Measurements from ENCODE around the gene CSF3R. TPM values are rescaled to one million over a fixed set of nuclear protein-coding genes. Genes with fewer than 3 reads are reported as not detected.
"Not testable (repeated sequence)": the region's sequence is repeated elsewhere in the genome, so short reads cannot be mapped to it uniquely, and the experiment has no call there.

The CSF3R gene
- total and polyA plus RNA-seq, 2 donors (not counting 1 experiment from before 2014, with no cell fraction given), result 0.30 to 6.3 TPM

DNA sequence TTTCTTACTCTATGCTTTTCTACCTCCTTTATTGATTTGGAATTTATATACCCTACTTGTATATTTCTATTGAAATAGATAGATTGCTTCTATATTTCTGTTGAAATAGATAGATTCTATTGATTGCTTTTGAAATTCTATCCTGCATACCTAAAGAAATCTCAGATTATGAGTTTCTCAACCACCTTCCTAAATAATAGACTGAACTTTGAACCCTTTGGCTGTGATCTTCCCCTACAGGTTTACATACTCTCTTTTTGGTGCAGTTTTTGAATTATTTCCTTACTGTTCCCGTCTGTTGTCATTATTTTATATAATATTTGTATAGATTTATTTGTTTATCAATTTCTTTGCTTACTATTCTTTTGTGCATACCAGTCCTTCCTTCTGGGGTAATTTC is 20.4 kb upstream of the CSF3R start:
- H4K20me1 ChIP-seq (ENCODE audit: control insufficient read depth, insufficient read depth, low read length, poor library complexity, severe bottlenecking), result no peaks in the 10 kb centered on the region
- H3K27ac Mint-ChIP-seq, result no peak overlapping the region
- peaks cover 38% of the 10 kb centered on the region for H3K27me3 Mint-ChIP-seq
- H2AFZ ChIP-seq (ENCODE audit: insufficient read depth, low read depth, low read length, poor library complexity, severe bottlenecking), result no peak overlapping the region
- H3K4me1 Mint-ChIP-seq, result no peaks in the 10 kb centered on the region
- intact Hi-C loops (cut with micrococcal nuclease), result no loop called here
- no peak overlapping the region for H3K4me2 ChIP-seq (replicated peaks; ENCODE audit: low read depth, low read length, poor library complexity, severe bottlenecking)
- H3K4me1 ChIP-seq (ENCODE audit: control insufficient read depth in 2 of 2, insufficient read depth in 2 of 2, low read length in 2 of 2), result no peaks in the 10 kb centered on the region
- CTCF ChIA-PET, result no interaction called here
- H3K79me2 ChIP-seq (ENCODE audit: control insufficient read depth, insufficient read depth, low read length), result no peaks in the 10 kb centered on the region
- TF ChIP-seq, protein P1, sequence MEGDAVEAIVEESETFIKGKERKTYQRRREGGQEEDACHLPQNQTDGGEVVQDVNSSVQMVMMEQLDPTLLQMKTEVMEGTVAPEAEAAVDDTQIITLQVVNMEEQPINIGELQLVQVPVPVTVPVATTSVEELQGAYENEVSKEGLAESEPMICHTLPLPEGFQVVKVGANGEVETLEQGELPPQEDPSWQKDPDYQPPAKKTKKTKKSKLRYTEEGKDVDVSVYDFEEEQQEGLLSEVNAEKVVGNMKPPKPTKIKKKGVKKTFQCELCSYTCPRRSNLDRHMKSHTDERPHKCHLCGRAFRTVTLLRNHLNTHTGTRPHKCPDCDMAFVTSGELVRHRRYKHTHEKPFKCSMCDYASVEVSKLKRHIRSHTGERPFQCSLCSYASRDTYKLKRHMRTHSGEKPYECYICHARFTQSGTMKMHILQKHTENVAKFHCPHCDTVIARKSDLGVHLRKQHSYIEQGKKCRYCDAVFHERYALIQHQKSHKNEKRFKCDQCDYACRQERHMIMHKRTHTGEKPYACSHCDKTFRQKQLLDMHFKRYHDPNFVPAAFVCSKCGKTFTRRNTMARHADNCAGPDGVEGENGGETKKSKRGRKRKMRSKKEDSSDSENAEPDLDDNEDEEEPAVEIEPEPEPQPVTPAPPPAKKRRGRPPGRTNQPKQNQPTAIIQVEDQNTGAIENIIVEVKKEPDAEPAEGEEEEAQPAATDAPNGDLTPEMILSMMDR (IDR thresholded peaks at IDR 0.05), result no peak
- TF ChIP-seq EZH2 (IDR thresholded peaks at IDR 0.05; ENCODE audit: borderline replicate concordance, insufficient read depth, low read depth, low read length, poor library complexity, severe bottlenecking), result no peak
- H3K4me3 ChIP-seq (ENCODE audit: control extremely low read depth in 1 of 5, extremely low read depth in 1 of 5, insufficient read depth in 1 of 5, low read depth in 2 of 5, low read length in 4 of 5), result no peak overlapping the region
- no peak for ATAC-seq (ENCODE audit: low read depth)
- no peaks in the 10 kb centered on the region for H3K9me3 Mint-ChIP-seq (ENCODE audit: insufficient read depth)
- WGBS (ENCODE audit: insufficient coverage), result no CpG with 5 or more reads among the region's 1 CpG
- H3K27me3 ChIP-seq (replicated peaks in 1 of 4; ENCODE audit: control extremely low read depth in 1 of 4, control insufficient read depth in 3 of 4, insufficient read depth in 4 of 4, low read length in 3 of 4), result peaks cover 0 to 13% (median 4%) of the 10 kb centered on the region in 4 experiments
- POLR2A ChIA-PET, result no interaction called here
- H3K9me3 ChIP-seq (ENCODE audit: control extremely low read depth in 1 of 3, control insufficient read depth in 2 of 3, insufficient read depth in 1 of 3, low read length in 2 of 3), result no peaks in the 10 kb centered on the region
- H3K27ac ChIP-seq (ENCODE audit: low read length in 2 of 2), result no peak overlapping the region
- no peaks in the 10 kb centered on the region for H3K36me3 ChIP-seq (replicated peaks in 1 of 2; ENCODE audit: control extremely low read depth in 1 of 2, control insufficient read depth in 1 of 2, extremely low read depth in 1 of 2, insufficient read depth in 2 of 2, low read length in 1 of 2)
- no peak for DNase-seq
- no peak overlapping the region for H3K9ac ChIP-seq (ENCODE audit: low read length)
- no peak overlapping the region for H3K4me3 Mint-ChIP-seq

DNA sequence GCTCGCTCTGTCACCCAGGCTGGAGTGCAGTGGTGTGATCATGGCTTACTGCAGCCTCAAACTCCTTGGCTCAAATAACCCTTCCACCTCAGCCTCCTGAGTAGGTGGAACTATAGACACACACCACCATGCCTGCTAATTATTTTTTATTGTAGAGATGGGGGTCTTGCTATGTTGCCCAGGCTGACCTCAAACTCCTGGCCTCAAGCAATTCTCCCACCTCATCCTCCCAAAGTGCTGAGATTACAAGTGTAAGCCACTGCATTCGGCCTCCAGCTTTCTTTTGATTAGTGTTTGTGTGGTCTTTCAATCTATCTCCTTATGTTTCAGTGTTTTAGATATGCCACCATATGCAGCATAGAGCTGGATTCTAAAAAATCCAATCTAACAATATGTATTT is 19.9 kb upstream of the CSF3R start:
- Mint-ChIP-seq H3K27ac (no peak overlapping the region), H3K4me1 (no peaks in the 10 kb centered on the region), H3K4me3 (no peak overlapping the region), H3K27me3 (peaks cover 34% of the 10 kb centered on the region), H3K9me3 (ENCODE audit: insufficient read depth) (no peaks in the 10 kb centered on the region)
- ChIA-PET CTCF (no interaction called here), POLR2A (no interaction called here)
- no peaks in the 10 kb centered on the region for H3K4me1 ChIP-seq (ENCODE audit: control insufficient read depth in 2 of 2, insufficient read depth in 2 of 2, low read length in 2 of 2)
- H3K79me2 ChIP-seq (ENCODE audit: control insufficient read depth, insufficient read depth, low read length), result no peaks in the 10 kb centered on the region
- H3K9me3 ChIP-seq (ENCODE audit: control extremely low read depth in 1 of 3, control insufficient read depth in 2 of 3, insufficient read depth in 1 of 3, low read length in 2 of 3), result no peaks in the 10 kb centered on the region
- no peaks in the 10 kb centered on the region for H4K20me1 ChIP-seq (ENCODE audit: control insufficient read depth, insufficient read depth, low read length, poor library complexity, severe bottlenecking)
- no peak overlapping the region for H3K4me3 ChIP-seq (ENCODE audit: control extremely low read depth in 1 of 5, extremely low read depth in 1 of 5, insufficient read depth in 1 of 5, low read depth in 2 of 5, low read length in 4 of 5)
- no peak overlapping the region for H2AFZ ChIP-seq (ENCODE audit: insufficient read depth, low read depth, low read length, poor library complexity, severe bottlenecking)
- peaks cover 0 to 13% (median 4%) of the 10 kb centered on the region in 4 experiments for H3K27me3 ChIP-seq (replicated peaks in 1 of 4; ENCODE audit: control extremely low read depth in 1 of 4, control insufficient read depth in 3 of 4, insufficient read depth in 4 of 4, low read length in 3 of 4)
- no peak overlapping the region for H3K9ac ChIP-seq (ENCODE audit: low read length)
- no peak for DNase-seq
- intact Hi-C loops (cut with micrococcal nuclease), result no loop called here
- WGBS (ENCODE audit: insufficient coverage), result no CpG with 5 or more reads among the region's 2 CpGs
- no peak for ATAC-seq (ENCODE audit: low read depth)
- TF ChIP-seq, protein P1 (IDR thresholded peaks at IDR 0.05), result no peak
- TF ChIP-seq EZH2 (IDR thresholded peaks at IDR 0.05; ENCODE audit: borderline replicate concordance, insufficient read depth, low read depth, low read length, poor library complexity, severe bottlenecking), result no peak
- no peak overlapping the region for H3K27ac ChIP-seq (ENCODE audit: low read length in 2 of 2)
- H3K36me3 ChIP-seq (replicated peaks in 1 of 2; ENCODE audit: control extremely low read depth in 1 of 2, control insufficient read depth in 1 of 2, extremely low read depth in 1 of 2, insufficient read depth in 2 of 2, low read length in 1 of 2), result no peaks in the 10 kb centered on the region
- no peak overlapping the region for H3K4me2 ChIP-seq (replicated peaks; ENCODE audit: low read depth, low read length, poor library complexity, severe bottlenecking)

DNA sequence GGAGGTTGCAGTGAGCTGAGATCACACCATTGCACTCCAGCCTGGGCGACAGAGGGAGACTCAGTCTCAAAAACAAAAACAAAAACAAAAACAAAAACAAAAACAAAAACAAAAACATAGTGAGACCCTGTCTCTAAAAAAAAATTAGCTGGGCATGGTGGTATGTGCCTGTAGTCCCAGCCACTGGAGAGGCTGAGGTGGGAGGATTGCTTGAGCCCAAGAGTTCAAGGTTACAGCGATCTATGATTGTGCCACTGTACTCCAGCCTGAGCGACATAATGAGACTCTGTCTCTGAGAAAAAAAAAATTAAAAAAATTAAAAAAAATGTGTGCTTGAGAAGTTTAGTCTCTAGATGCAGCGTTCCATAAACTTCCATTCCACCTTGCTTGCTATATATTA is 19.2 kb upstream of the CSF3R start:
- H3K4me1 ChIP-seq (ENCODE audit: control insufficient read depth in 2 of 2, insufficient read depth in 2 of 2, low read length in 2 of 2); H3K9ac ChIP-seq (ENCODE audit: low read length); intact Hi-C loops (cut with micrococcal nuclease); H3K27ac Mint-ChIP-seq; CTCF ChIA-PET; H3K4me1 Mint-ChIP-seq; H3K9me3 ChIP-seq (ENCODE audit: control extremely low read depth in 1 of 3, control insufficient read depth in 2 of 3, insufficient read depth in 1 of 3, low read length in 2 of 3); H3K4me2 ChIP-seq (replicated peaks; ENCODE audit: low read depth, low read length, poor library complexity, severe bottlenecking); H3K27me3 ChIP-seq (replicated peaks in 1 of 4; ENCODE audit: control extremely low read depth in 1 of 4, control insufficient read depth in 3 of 4, insufficient read depth in 4 of 4, low read length in 3 of 4); H2AFZ ChIP-seq (ENCODE audit: insufficient read depth, low read depth, low read length, poor library complexity, severe bottlenecking); H3K4me3 ChIP-seq (ENCODE audit: control extremely low read depth in 1 of 5, extremely low read depth in 1 of 5, insufficient read depth in 1 of 5, low read depth in 2 of 5, low read length in 4 of 5); H3K4me3 Mint-ChIP-seq; ATAC-seq (ENCODE audit: low read depth); H4K20me1 ChIP-seq (ENCODE audit: control insufficient read depth, insufficient read depth, low read length, poor library complexity, severe bottlenecking); DNase-seq; H3K9me3 Mint-ChIP-seq (ENCODE audit: insufficient read depth); H3K79me2 ChIP-seq (ENCODE audit: control insufficient read depth, insufficient read depth, low read length); H3K27ac ChIP-seq (ENCODE audit: low read length in 2 of 2); POLR2A ChIA-PET; H3K36me3 ChIP-seq (replicated peaks in 1 of 2; ENCODE audit: control extremely low read depth in 1 of 2, control insufficient read depth in 1 of 2, extremely low read depth in 1 of 2, insufficient read depth in 2 of 2, low read length in 1 of 2): not testable (repeated sequence)
- WGBS (ENCODE audit: insufficient coverage), result 70% methylated on average over 2 of the region's 4 CpGs
- peaks cover 35% of the 10 kb centered on the region for H3K27me3 Mint-ChIP-seq
